MCF 10A (cell line): ENCODE measurements around the gene NMNAT1. TPM values are rescaled to one million over a fixed set of nuclear protein-coding genes. Genes with fewer than 3 reads are reported as not detected.
"Not testable (repeated sequence)": the region's sequence is repeated elsewhere in the genome, so short reads cannot be mapped to it uniquely, and the experiment has no call there.

Experiments
- BruUV-seq: library from RNA; stranded (reverse); fragments of 400-500 nt; replicated peaks from 2 replicates; lab custom pipeline; 2021; lab: Mats Ljungman, UMichigan
- CTCF ChIA-PET: fragments of 300-600 bp; sonication (Branson Sonifier 250); formaldehyde crosslinking; extraction: SDS; loops from one replicate; lab custom pipeline; 2021; ENCODE audit warnings: antibody characterized with exemption, inconsistent platforms; lab: Yijun Ruan, JAX
- POLR2A ChIA-PET: fragments of 300-600, 350-650 bp; sonication (Branson Sonifier 250); formaldehyde crosslinking; extraction: SDS; loops from one replicate; lab custom pipeline; 2020; ENCODE audit warnings: antibody characterized with exemption, inconsistent platforms; lab: Yijun Ruan, JAX
- DNase-seq: peaks from one replicate; pipeline ENCODE4 v3.0.0-alpha.2; 2018; ENCODE audit not compliant: unreplicated experiment
- H3K27ac Mint-ChIP-seq: one replicate; pipeline ENCODE4 v1.8.0; 2022; ENCODE audit warnings: mild to moderate bottlenecking, low read depth, mixed read lengths; ENCODE audit not compliant: unreplicated experiment
- H3K27me3 Mint-ChIP-seq: one replicate; pipeline ENCODE4 v1.8.0; 2022; ENCODE audit warnings: mixed read lengths; ENCODE audit not compliant: insufficient read depth, unreplicated experiment
- H3K36me3 Mint-ChIP-seq: one replicate; pipeline ENCODE4 v1.8.0; 2022; ENCODE audit warnings: mild to moderate bottlenecking, moderate library complexity, mixed read lengths; ENCODE audit not compliant: insufficient read depth, unreplicated experiment
- H3K4me1 Mint-ChIP-seq: one replicate; pipeline ENCODE4 v1.8.0; 2022; ENCODE audit warnings: mixed read lengths; ENCODE audit not compliant: insufficient read depth, unreplicated experiment
- H3K4me3 Mint-ChIP-seq: one replicate; pipeline ENCODE4 v1.8.0; 2022; ENCODE audit warnings: mild to moderate bottlenecking, moderate library complexity, mixed read lengths; ENCODE audit not compliant: unreplicated experiment
- H3K9me3 Mint-ChIP-seq: one replicate; pipeline ENCODE4 v1.8.0; 2022; ENCODE audit warnings: mixed read lengths; ENCODE audit not compliant: unreplicated experiment
- CTCF ChIP-seq: fragments of 200-600 bp; IDR thresholded peaks from one replicate; pipeline ENCODE4 v1.8.0; 2022; ENCODE audit warnings: antibody characterized with exemption, mild to moderate bottlenecking; ENCODE audit not compliant: unreplicated experiment
- intact Hi-C: fragments of 100-400 bp; cut with micrococcal nuclease; formaldehyde crosslinking; loops from 2 replicates; pipeline ENCODE4 v1.14.1; 2022
- total RNA-seq: library from RNA; stranded (reverse); gene quantifications from 2 replicates; pipeline ENCODE4 v1.2.3, GENCODE V29; 2022

NMNAT1 gene
- total RNA-seq, 1 experiment from 2014 or later = 10.4 TPM

DNA sequence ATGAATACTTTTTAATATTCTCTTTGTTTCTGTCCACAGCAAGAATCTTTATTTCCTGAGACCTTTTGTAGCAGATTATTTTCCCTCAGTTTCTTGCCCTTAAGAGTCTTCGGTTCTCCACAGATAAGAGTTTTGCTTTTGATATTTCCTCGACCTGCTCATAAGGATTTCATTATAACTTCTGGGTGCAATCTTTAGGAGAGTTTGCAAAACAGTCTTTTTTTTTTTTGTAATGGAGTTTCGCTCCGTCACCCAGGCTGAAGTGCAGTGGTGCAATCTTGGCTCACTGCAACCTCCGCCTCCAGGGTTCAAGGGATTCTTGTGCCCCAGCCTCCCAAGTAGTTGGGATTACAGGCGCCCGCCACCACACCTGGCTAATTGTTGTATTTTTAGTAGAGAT is 79.4 kb downstream of the NMNAT1 start:
- Mint-ChIP-seq H3K36me3 (no peaks in the 10 kb centered on the region), H3K4me1 (no peaks in the 10 kb centered on the region), H3K4me3 (no peak overlapping the region), H3K27ac (no peak overlapping the region), H3K9me3 (no peaks in the 10 kb centered on the region), H3K27me3 (no peaks in the 10 kb centered on the region)
- DNase-seq = no peak
- no peak for TF ChIP-seq CTCF
- ChIA-PET POLR2A (no interaction called here), CTCF (interaction anchor here (1.0 kb wide), 1 partner anchor 72 kb away, joined by 4 read pairs; no protein-coding TSS in a partner anchor)
- no TSS peak for BruUV-seq
- intact Hi-C loops = no loop called here

DNA sequence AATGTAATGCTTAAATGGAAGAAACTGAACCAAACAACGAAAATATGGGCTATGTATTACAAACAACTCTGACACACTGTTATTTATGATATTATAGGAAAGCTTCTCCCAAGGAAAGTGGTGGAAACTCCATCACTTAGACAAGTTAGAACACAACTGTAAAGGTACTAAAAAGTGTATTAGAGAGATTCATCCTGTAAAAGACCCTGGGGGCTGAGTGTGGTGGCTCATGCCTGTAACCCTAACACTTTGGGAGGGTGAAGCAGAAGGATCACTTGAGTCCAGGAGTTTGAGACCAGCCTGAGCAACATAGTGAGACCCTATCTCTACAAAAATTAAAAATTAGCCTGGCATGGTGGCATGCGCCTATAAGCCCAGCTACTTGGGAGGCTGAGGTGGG is 82.1 kb downstream of the NMNAT1 start:
- Mint-ChIP-seq H3K27ac (no peak overlapping the region), H3K9me3 (no peaks in the 10 kb centered on the region), H3K4me3 (no peak overlapping the region), H3K36me3 (no peaks in the 10 kb centered on the region), H3K27me3 (no peaks in the 10 kb centered on the region), H3K4me1 (no peaks in the 10 kb centered on the region)
- no TSS peak for BruUV-seq
- ChIA-PET POLR2A (no interaction called here), CTCF (interaction anchor here (0.7 kb wide), 1 partner anchor 469 kb away, joined by 3 read pairs; no protein-coding TSS in a partner anchor)
- DNase-seq = no peak
- intact Hi-C loops = no loop called here
- no peak for TF ChIP-seq CTCF

DNA sequence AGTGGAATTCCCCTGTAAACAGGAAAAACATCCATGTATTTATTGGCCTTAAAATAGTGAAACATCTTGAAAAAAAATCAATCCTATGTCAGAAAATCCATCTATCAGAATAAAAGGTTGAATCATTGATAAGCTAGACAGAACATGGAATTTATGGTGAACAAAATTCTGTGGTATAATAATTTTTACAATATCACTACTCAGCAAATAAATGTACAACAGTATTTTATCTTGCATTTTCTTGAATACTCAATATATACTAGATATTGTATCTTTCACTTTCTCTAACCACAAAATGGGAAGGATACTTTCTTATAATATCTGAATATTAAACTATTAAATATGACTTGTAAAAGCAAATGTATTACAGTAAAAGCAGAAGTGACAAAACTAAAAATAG is 83.8 kb downstream of the NMNAT1 start:
- CTCF ChIA-PET = no interaction called here
- BruUV-seq = no TSS peak
- no peak for DNase-seq
- no peak for TF ChIP-seq CTCF
- Mint-ChIP-seq H3K4me3 (no peak overlapping the region), H3K36me3 (no peaks in the 10 kb centered on the region), H3K27ac (no peak overlapping the region), H3K9me3 (no peaks in the 10 kb centered on the region), H3K27me3 (no peaks in the 10 kb centered on the region), H3K4me1 (peaks cover under 1% of the 10 kb centered on the region)
- intact Hi-C loops = no loop called here
- POLR2A ChIA-PET = no interaction called here

- H3K27me3 Mint-ChIP-seq, DNase-seq, H3K36me3 Mint-ChIP-seq, H3K27ac Mint-ChIP-seq, H3K4me3 Mint-ChIP-seq, BruUV-seq, CTCF ChIA-PET, H3K9me3 Mint-ChIP-seq, H3K4me1 Mint-ChIP-seq, intact Hi-C loops, POLR2A ChIA-PET: not testable (repeated sequence)
These were observed 85.8 kb downstream of the NMNAT1 start for GRCh38 chr1:10028956-10029500.
